NCI-H1417 (cell line): ENCODE data around the gene KLF16.

ENCODE experiments used
- DNase-seq, 3 experiments: peaks; one replicate each; lab custom pipeline; 2025; lab: John Stamatoyannopoulos, UW

The KLF16 gene

DNA sequence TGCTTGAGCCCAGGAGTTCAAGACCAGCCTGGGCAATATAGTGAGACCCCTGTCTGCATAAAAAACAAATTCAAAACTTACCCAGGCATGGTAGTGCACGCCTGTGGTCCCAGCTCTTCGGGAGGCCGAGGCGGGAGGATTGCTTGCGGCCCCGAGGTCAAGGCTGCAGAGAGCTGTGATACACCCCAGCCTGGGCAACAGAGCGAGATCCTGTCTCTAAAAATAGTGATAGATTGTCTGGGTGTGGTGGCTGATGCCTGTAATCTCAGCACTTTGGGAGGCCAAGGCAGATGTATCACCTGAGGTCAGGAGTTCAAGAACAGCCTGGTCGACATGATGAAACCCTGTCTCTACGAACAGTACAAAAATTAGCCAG lies 4.0 kb upstream of the KLF16 start:
- no peak for DNase-seq

DNA sequence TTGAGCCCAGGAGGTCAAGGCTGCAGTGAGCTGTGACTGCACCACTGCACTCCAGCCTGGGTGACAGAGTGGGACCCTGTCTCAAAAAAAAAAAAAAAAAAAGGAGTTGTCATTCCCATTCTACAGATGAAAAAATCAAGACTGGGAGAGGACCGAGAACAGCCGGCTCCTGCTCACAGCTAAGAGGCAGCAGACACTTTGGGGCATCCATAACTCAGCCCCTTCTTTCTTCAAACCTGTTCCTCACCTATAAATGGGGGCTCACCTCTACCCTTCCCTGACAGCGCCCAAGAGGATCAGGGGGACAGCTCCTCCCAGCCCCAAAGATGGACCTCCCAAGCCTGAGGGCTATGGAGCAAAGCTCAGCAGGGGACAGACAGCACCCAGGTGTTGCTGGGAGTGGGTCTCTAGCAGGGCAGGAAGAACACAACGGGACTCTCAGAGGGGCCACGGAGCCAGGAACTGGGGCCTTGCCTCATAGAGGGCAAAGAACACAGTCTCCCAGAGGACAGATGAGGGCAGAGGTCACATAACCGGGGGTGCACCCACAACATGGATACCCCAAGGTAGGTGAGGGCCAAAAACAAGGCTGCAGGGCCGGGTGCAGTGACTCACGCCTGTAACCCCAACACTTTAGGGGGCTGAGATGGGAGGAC lies 3.4 kb upstream of the KLF16 start:
- no peak for DNase-seq

- no peak for DNase-seq
Measured at GRCh38 chr19:1865172-1866010, 2.0 kb upstream of the KLF16 start.

DNA sequence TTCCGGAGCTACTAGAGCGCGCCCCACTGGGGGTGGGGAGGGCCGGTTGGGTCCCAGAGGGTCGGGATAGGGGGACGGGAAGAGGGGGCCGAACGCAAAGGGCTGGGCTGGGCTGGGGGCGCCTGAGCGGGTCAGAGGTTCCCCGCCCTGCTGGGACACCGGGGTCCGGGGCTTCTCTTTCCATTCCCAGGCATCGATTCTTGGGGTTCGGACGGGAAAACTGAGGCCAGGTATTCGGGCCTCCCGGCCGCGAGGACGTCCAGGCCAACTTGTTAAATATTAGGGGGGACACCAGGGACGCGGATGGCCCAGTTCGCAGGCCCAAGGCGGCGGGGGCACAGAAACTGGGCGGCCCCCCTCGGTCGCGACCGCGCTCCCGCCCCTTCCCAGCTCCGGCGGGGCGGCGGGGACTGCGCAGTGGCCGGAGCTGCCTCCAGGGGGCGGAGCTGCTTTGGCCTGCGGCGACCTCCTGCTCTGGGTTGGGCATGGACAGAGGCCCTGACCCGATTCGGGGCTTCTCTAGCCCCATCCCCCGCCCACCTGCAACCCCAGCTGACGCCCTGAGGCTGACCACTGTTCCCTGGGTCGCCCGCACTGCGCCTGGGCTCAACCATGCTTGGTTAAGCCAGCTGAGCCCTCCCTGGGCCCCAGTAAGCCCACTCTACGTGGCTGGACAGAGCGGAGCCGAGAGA lies 1.2 kb upstream of the KLF16 start:
- peak; percentile 44 to 75 (median 73) for DNase-seq

- peak; percentile 97 to 99 (median 99) for DNase-seq
Measured at GRCh38 chr19:1863638-1864479, 480 bp upstream of the KLF16 start.

DNA sequence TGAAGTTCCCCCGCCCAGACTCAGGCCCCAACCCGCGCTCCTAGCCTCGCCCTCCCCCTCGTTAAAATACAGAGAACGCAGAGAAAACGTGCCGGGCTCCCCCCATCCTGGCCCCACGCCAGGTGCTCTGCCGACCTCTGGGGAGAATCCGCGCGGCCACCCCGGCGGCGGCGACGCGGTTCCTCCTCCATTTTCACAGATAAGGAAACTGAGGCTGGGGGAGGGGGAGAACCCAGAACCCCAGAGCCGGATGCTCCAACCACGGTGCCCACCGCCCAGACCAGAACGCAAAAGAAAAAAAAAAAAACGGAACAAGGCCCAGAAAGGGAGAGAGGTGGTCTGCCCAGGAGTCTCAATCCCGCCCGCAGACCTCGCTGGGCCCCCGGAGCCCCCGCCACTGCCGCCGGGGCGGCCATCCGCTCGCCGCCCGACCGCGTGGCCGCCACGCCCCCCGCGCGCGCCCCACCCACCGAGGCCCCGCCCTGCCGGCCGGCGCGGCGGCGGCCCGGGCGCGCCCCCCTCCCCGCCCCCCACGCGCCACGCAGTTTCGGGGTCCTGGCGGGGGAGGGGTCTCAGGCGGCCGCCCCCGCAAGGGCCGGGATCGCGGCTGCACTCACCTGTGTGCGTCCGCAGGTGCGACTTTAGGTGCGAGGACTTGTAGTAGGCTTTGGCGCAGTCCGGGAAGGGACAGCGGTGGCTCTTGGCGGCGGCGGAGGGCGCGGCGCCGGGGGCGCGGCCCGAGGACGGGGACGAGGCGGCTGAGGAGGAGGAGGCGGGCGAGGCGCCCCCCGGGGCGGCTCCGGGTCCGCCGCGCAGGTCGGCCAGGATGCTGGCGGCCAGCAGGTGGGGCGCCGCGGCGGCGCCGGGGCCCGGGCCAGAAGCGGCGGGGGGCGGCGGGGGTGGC lies 703 bp downstream of the KLF16 start:
- DNase-seq, result peak; percentile 52 to 75 (median 65)

DNA sequence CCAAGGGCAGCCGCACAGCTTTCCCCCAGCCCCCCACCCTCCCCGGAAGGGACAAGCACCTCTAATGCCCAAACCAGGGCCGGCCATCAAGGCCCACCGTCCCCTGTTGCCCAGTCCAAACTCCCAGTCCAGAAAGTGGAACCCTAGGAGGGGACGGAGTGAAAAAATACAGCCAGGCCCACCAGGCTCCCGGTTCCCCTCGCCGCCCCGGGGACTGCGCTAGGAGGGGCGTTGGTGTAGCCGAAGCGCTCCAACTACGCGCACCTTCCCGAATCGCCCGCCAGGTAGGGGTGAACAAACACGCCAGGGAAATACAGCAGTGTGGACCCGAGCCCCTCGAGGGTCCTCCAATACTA lies 1.3 kb downstream of the KLF16 start:
- peak in 1 of 3 experiments; percentile 72 for DNase-seq

GRCh38 chr19:1861599-1862031 lies 1.8 kb downstream of the KLF16 start:
- DNase-seq, result no peak

DNA sequence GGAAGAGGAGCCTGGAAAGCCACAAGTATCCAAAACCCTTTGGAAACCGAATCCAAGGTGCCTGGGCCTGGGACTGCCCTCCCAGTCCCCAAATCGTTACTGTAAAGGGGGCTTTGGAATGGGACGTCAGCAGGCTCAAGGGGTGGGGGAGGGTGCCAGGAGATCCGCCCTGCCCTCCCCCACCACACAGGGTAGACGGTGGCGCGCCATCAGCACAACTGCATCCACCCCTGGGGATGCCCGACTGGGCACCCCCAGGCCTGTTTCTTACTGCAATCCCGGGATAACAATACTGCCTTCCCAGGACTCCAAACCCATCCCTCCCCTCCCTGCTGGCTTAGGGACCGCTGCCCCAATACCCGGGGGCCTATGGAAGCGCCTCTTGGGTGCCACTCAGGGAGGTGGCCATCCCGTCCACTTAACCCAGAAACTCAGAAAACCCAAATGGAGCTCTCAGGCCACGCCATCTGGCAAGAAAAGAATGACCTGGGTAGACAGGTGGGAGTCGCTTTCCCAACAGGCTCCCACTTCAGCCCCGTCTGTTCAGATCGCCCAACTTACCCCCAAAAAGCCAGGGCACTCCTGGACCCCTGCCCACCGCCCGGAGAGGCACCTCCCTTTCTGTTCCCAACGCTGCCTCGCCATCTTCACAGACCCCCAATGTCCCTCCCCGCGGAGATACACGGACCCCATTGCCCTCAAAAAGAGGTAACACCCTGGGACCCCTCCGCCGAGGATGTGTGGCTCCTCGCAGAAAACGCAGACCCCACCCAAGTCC lies 2.4 kb downstream of the KLF16 start:
- DNase-seq, result no peak

DNA sequence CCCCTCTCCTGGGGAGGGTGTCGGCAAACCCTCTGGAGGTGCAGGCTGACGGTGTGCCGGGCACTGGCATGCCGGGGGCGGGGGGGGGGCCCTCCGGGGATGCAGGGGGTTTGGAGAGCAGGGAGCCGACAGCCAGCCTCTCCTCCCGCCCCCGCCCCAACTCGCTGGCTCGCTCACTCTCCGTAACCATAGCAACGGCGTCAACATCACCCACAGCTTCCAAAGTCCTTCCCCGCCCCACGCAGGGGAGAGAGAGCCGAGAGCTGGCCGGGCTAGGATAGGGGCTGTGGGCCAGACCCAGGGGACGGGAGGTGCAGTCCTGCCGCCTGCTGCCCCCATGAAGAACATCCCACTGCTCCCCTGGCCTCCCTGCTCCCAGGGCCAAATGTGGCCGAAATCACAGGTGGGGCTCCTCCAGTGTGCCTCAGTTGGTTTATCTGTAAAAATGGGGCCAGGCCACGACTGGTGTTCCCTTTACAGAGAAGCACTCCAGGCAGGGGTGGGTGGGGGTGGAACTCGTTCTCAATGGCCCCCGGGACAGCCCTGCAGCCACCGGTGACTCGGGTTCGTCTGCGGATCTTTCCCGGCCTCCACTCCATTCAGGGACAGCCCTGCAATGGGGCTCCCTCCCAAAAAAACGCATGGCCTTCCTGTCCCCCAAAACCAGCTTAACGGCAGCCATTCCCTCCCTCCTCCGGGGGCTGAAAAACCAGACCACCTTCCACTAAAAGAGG lies 3.2 kb downstream of the KLF16 start:
- peak; percentile 11 to 83 (median 65) for DNase-seq

DNA sequence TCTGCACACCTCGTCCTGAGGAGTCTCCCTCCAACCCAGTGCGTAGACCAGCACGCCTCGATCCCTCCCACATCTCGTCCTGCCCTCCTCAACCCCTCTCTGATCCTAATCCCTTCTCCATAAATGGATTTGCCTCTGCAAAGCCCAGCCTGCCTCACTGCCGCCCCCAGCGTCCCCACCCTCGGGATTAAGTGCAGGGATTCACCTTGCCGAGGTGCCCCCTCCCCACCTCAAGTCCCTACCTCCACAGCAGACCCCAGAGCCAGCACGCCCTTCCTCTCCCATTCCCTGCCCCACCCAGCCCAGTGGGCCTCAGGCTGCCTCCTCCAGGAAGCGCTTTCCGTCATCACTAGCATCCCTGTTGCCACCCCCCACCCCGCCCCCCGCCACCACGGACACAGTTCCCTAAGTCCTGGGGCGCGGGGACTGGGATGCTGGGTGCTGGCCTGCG lies 4.0 kb downstream of the KLF16 start:
- DNase-seq, result no peak

GRCh38 chr19:1858412-1859081 lies 4.8 kb downstream of the KLF16 start:
- no peak for DNase-seq

- no peak for DNase-seq
Measured at GRCh38 chr19:1857648-1858326, 5.6 kb downstream of the KLF16 start.

GRCh38 chr19:1856698-1857603 lies 6.4 kb downstream of the KLF16 start:
- peak in 1 of 3 experiments; percentile 28 for DNase-seq

GRCh38 chr19:1856345-1856697 lies 7.1 kb downstream of the KLF16 start:
- no peak for DNase-seq

GRCh38 chr19:1855828-1856255 lies 7.5 kb downstream of the KLF16 start:
- DNase-seq, result no peak
